ENCODE results near the gene PRIM1. TPM values are rescaled to one million over a fixed set of nuclear protein-coding genes. Genes with fewer than 3 reads are reported as not detected.
"Not testable (repeated sequence)": the region's sequence is repeated elsewhere in the genome, so short reads cannot be mapped to it uniquely, and the experiment has no call there.

Gene PRIM1
- polyA plus RNA-seq, 1 donor (not counting 4 experiments of a cell fraction or from before 2014, with no cell fraction given): 12.0 TPM

DNA sequence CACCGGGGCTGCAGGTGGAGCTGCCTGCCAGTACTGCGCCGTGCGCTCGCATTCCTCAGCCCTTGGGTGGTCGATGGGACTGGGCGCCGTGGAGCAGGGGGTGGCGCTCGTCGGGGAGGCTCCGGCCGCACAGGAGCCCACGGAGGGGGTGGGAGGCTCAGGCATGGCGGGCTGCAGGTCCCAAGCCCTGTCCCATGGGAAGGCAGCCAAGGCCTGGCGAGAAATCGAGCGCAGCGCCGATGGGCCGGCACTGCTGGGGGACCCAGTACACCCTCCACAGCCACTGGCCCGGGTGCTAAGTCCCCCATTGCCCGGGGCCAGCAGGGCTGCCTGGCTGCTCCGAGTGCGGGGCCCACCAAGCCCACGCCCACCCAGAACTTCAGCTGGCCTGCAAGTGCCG, 43.7 kb upstream of the PRIM1 start:
- FAIRE-seq; dilution Hi-C loops (cut with MboI; ENCODE audit: extremely low pct_ligation_motif_present, low sequenced_read_pairs); H3K79me2 ChIP-seq (ENCODE audit: control insufficient read depth, insufficient read depth, low read length): not testable (repeated sequence)

GRCh38 chr12:56795046-56795562, 43.0 kb upstream of the PRIM1 start:
- DNase-seq (ENCODE audit: low read depth, low spot score); dilution Hi-C loops (cut with MboI; ENCODE audit: extremely low pct_ligation_motif_present, low sequenced_read_pairs); H3K4me2 ChIP-seq (ENCODE audit: control insufficient read depth, extremely low read depth, insufficient read depth, low read depth, low read length); H3K27ac ChIP-seq (ENCODE audit: control insufficient read depth, insufficient read depth, low read length); H3K9me1 ChIP-seq (ENCODE audit: control insufficient read depth, extremely low read depth, insufficient read depth, low read length); H2AFZ ChIP-seq (ENCODE audit: control insufficient read depth, low read length); H3K79me2 ChIP-seq (ENCODE audit: control insufficient read depth, insufficient read depth, low read length); FAIRE-seq; H3K4me3 ChIP-seq (ENCODE audit: control insufficient read depth in 2 of 3, extremely low read depth in 1 of 3, insufficient read depth in 2 of 3, low read depth in 1 of 3, low read length in 3 of 3); H4K20me1 ChIP-seq (ENCODE audit: control insufficient read depth, extremely low read depth, insufficient read depth, low read length); H3K4me1 ChIP-seq (ENCODE audit: control insufficient read depth, extremely low read depth, insufficient read depth, low read length); H3K36me3 ChIP-seq (ENCODE audit: control insufficient read depth in 2 of 2, extremely low read depth in 1 of 2, insufficient read depth in 2 of 2, low read length in 2 of 2); H3K9me3 ChIP-seq (ENCODE audit: control insufficient read depth, low read depth, low read length); H3K9ac ChIP-seq (ENCODE audit: control insufficient read depth, extremely low read depth, insufficient read depth, low read length); H3K27me3 ChIP-seq (ENCODE audit: control insufficient read depth, extremely low read depth, insufficient read depth, low read length): not testable (repeated sequence)

More for the DNA sequence above, 43.7 kb upstream of the PRIM1 start:
- not testable (repeated sequence) for DNase-seq (ENCODE audit: low read depth, low spot score); H3K27ac ChIP-seq (ENCODE audit: control insufficient read depth, insufficient read depth, low read length); H2AFZ ChIP-seq (ENCODE audit: control insufficient read depth, low read length); H3K4me3 ChIP-seq (ENCODE audit: control insufficient read depth in 2 of 3, extremely low read depth in 1 of 3, insufficient read depth in 2 of 3, low read depth in 1 of 3, low read length in 3 of 3); H3K4me2 ChIP-seq (ENCODE audit: control insufficient read depth, extremely low read depth, insufficient read depth, low read depth, low read length); H4K20me1 ChIP-seq (ENCODE audit: control insufficient read depth, extremely low read depth, insufficient read depth, low read length); H3K9ac ChIP-seq (ENCODE audit: control insufficient read depth, extremely low read depth, insufficient read depth, low read length); H3K4me1 ChIP-seq (ENCODE audit: control insufficient read depth, extremely low read depth, insufficient read depth, low read length); H3K36me3 ChIP-seq (ENCODE audit: control insufficient read depth in 2 of 2, extremely low read depth in 1 of 2, insufficient read depth in 2 of 2, low read length in 2 of 2); H3K9me1 ChIP-seq (ENCODE audit: control insufficient read depth, extremely low read depth, insufficient read depth, low read length); H3K27me3 ChIP-seq (ENCODE audit: control insufficient read depth, extremely low read depth, insufficient read depth, low read length); H3K9me3 ChIP-seq (ENCODE audit: control insufficient read depth, low read depth, low read length)

- DNase-seq (ENCODE audit: low read depth, low spot score); H3K27me3 ChIP-seq (ENCODE audit: control insufficient read depth, extremely low read depth, insufficient read depth, low read length); H2AFZ ChIP-seq (ENCODE audit: control insufficient read depth, low read length); H3K9ac ChIP-seq (ENCODE audit: control insufficient read depth, extremely low read depth, insufficient read depth, low read length); dilution Hi-C loops (cut with MboI; ENCODE audit: extremely low pct_ligation_motif_present, low sequenced_read_pairs); H3K79me2 ChIP-seq (ENCODE audit: control insufficient read depth, insufficient read depth, low read length); H4K20me1 ChIP-seq (ENCODE audit: control insufficient read depth, extremely low read depth, insufficient read depth, low read length); H3K9me3 ChIP-seq (ENCODE audit: control insufficient read depth, low read depth, low read length); H3K4me3 ChIP-seq (ENCODE audit: control insufficient read depth in 2 of 3, extremely low read depth in 1 of 3, insufficient read depth in 2 of 3, low read depth in 1 of 3, low read length in 3 of 3); H3K9me1 ChIP-seq (ENCODE audit: control insufficient read depth, extremely low read depth, insufficient read depth, low read length); FAIRE-seq; H3K4me2 ChIP-seq (ENCODE audit: control insufficient read depth, extremely low read depth, insufficient read depth, low read depth, low read length); H3K4me1 ChIP-seq (ENCODE audit: control insufficient read depth, extremely low read depth, insufficient read depth, low read length); H3K27ac ChIP-seq (ENCODE audit: control insufficient read depth, insufficient read depth, low read length); H3K36me3 ChIP-seq (ENCODE audit: control insufficient read depth in 2 of 2, extremely low read depth in 1 of 2, insufficient read depth in 2 of 2, low read length in 2 of 2): not testable (repeated sequence)
These were observed 41.0 kb upstream of the PRIM1 start for GRCh38 chr12:56793124-56793523.

Data from keratinocyte (primary cell).